ENCODE measurements around the gene SOD2.

The SOD2 gene

GRCh38 chr6:159682810-159683209 is 10.2 kb downstream of the SOD2 start:
- H3K27ac ChIP-seq (replicated peaks), result no peak overlapping the region
- H3K4me3 ChIP-seq (replicated peaks; ENCODE audit: insufficient read depth, low read length), result no peak overlapping the region
- no peak for DNase-seq (ENCODE audit: low read depth in 1 of 2, low spot score in 1 of 2)
- TF ChIP-seq POLR2AphosphoS5 (IDR thresholded peaks at IDR 0.05; ENCODE audit: low read depth) (no peak), REST (IDR thresholded peaks at IDR 0.05; ENCODE audit: insufficient replicate concordance, low read depth) (no peak), GABPA (IDR thresholded peaks at IDR 0.05; ENCODE audit: low read depth) (no peak), SPI1 (IDR thresholded peaks at IDR 0.05; ENCODE audit: borderline replicate concordance, low read depth) (no peak), CTCF (IDR thresholded peaks at IDR 0.05; ENCODE audit: insufficient read depth, low read length) (no peak)
- no peaks in the 10 kb centered on the region for H3K27me3 ChIP-seq (ENCODE audit: insufficient read depth, poor library complexity, severe bottlenecking)

GRCh38 chr6:159682295-159682694 is 10.7 kb downstream of the SOD2 start:
- H3K27ac ChIP-seq (replicated peaks), result no peak overlapping the region
- H3K4me3 ChIP-seq (replicated peaks; ENCODE audit: insufficient read depth, low read length), result no peak overlapping the region
- TF ChIP-seq POLR2AphosphoS5 (IDR thresholded peaks at IDR 0.05; ENCODE audit: low read depth) (no peak), CTCF (IDR thresholded peaks at IDR 0.05; ENCODE audit: insufficient read depth, low read length) (no peak), REST (IDR thresholded peaks at IDR 0.05; ENCODE audit: insufficient replicate concordance, low read depth) (no peak), SPI1 (IDR thresholded peaks at IDR 0.05; ENCODE audit: borderline replicate concordance, low read depth) (no peak), GABPA (IDR thresholded peaks at IDR 0.05; ENCODE audit: low read depth) (no peak)
- DNase-seq (ENCODE audit: low read depth in 1 of 2, low spot score in 1 of 2), result no peak
- no peaks in the 10 kb centered on the region for H3K27me3 ChIP-seq (ENCODE audit: insufficient read depth, poor library complexity, severe bottlenecking)

GRCh38 chr6:159681191-159681880 is 11.7 kb downstream of the SOD2 start:
- TF ChIP-seq REST (IDR thresholded peaks at IDR 0.05; ENCODE audit: insufficient replicate concordance, low read depth) (no peak), SPI1 (IDR thresholded peaks at IDR 0.05; ENCODE audit: borderline replicate concordance, low read depth) (no peak), CTCF (IDR thresholded peaks at IDR 0.05; ENCODE audit: insufficient read depth, low read length) (no peak), POLR2AphosphoS5 (IDR thresholded peaks at IDR 0.05; ENCODE audit: low read depth) (no peak), GABPA (IDR thresholded peaks at IDR 0.05; ENCODE audit: low read depth) (no peak)
- no peak overlapping the region for H3K4me3 ChIP-seq (replicated peaks; ENCODE audit: insufficient read depth, low read length)
- H3K27ac ChIP-seq (replicated peaks), result no peak overlapping the region
- no peaks in the 10 kb centered on the region for H3K27me3 ChIP-seq (ENCODE audit: insufficient read depth, poor library complexity, severe bottlenecking)
- no peak for DNase-seq (ENCODE audit: low read depth in 1 of 2, low spot score in 1 of 2)
